Neural crest cell (in vitro differentiated cells): ENCODE data around the gene LACTB. TPM values are rescaled to one million over a fixed set of nuclear protein-coding genes. Genes with fewer than 3 reads are reported as not detected.
A peak's percentile ranks its signal among the peaks of the same experiment; 100 is the strongest.

Experiments used
- DNase-seq: peaks from one replicate; pipeline ENCODE4 v3.0.0; 2021; ENCODE audit warnings: low read depth, mixed read lengths, low spot score
- H3K27ac Mint-ChIP-seq: one replicate; pipeline ENCODE4 v1.8.0; 2021; ENCODE audit warnings: mild to moderate bottlenecking, mixed read lengths; ENCODE audit not compliant: unreplicated experiment
- H3K27me3 Mint-ChIP-seq: 2 replicates; pipeline ENCODE4 v1.8.0; 2021; ENCODE audit warnings: low read depth, mild to moderate bottlenecking, mixed read lengths
- H3K36me3 Mint-ChIP-seq: 2 replicates; pipeline ENCODE4 v1.8.0; 2021; ENCODE audit warnings: low read depth, mild to moderate bottlenecking, mixed read lengths
- H3K4me1 Mint-ChIP-seq: 2 replicates; pipeline ENCODE4 v1.8.0; 2021; ENCODE audit warnings: mixed read lengths
- H3K4me3 Mint-ChIP-seq: one replicate; pipeline ENCODE4 v1.8.0; 2021; ENCODE audit warnings: mild to moderate bottlenecking, mixed read lengths
- H3K9me3 Mint-ChIP-seq: 2 replicates; pipeline ENCODE4 v1.8.0; 2021; ENCODE audit warnings: mixed read lengths
- total RNA-seq: library from RNA; stranded (reverse); gene quantifications from 2 replicates; pipeline ENCODE4 v1.2.1, GENCODE V29; 2021
- TF ChIP-seq, protein P1 (sequence below): fragments of 200-600 bp; sonication (generic); conservative IDR thresholded peaks from 2 replicates; pipeline ENCODE4 v1.5.0; 2021; ENCODE audit warnings: antibody characterized with exemption, mild to moderate bottlenecking

The LACTB gene
- total RNA-seq, 1 donor from 2014 or later: 7.0 TPM

DNA sequence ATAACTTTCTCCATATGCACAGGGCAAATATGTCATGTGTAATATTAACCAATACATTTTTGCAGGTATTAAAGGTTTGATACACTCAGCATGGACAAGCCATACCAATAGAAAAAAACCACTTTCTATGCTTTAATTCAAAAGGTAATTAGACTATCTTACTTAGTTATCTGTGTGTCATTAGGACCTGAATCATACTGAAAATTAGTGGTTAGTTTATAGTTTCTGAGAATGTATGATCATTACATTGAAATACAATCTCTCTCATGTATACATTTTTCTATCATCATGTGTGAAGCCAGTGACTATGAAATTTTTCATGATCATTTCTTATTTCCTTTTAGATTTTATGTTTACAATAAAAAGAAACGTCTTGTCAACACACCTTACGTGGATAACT, 19.3 kb downstream of the LACTB start:
- H3K4me1 Mint-ChIP-seq: no peaks in the 10 kb centered on the region
- no peak for DNase-seq
- no peak overlapping the region for H3K4me3 Mint-ChIP-seq
- no peaks in the 10 kb centered on the region for H3K27me3 Mint-ChIP-seq
- peaks cover 10% of the 10 kb centered on the region for H3K36me3 Mint-ChIP-seq
- peaks cover 2% of the 10 kb centered on the region for H3K9me3 Mint-ChIP-seq
- TF ChIP-seq, protein P1, sequence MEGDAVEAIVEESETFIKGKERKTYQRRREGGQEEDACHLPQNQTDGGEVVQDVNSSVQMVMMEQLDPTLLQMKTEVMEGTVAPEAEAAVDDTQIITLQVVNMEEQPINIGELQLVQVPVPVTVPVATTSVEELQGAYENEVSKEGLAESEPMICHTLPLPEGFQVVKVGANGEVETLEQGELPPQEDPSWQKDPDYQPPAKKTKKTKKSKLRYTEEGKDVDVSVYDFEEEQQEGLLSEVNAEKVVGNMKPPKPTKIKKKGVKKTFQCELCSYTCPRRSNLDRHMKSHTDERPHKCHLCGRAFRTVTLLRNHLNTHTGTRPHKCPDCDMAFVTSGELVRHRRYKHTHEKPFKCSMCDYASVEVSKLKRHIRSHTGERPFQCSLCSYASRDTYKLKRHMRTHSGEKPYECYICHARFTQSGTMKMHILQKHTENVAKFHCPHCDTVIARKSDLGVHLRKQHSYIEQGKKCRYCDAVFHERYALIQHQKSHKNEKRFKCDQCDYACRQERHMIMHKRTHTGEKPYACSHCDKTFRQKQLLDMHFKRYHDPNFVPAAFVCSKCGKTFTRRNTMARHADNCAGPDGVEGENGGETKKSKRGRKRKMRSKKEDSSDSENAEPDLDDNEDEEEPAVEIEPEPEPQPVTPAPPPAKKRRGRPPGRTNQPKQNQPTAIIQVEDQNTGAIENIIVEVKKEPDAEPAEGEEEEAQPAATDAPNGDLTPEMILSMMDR: no peak
- H3K27ac Mint-ChIP-seq: no peak overlapping the region

DNA sequence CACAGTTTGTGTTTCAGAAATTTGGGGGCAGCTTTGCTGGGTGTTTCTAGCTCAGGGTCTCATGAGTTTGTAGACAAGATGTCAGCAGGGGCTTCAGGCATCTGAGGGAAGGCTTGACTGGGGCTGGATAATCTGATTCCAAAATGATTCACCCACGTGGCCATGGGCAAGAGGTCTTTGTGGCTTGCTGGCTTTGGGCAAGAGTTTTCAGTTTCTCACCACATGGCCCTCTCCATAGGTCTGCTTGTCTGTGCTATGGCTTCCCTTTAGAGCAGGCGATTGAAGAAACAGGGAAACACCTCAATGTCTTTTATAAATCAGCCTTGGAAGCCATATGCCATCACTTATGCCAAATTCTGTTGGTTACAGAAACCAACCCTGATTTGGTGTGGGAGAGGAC, 23.8 kb downstream of the LACTB start:
- Mint-ChIP-seq H3K27ac (no peak overlapping the region), H3K9me3 (peaks cover 2% of the 10 kb centered on the region), H3K4me1 (peaks cover 4% of the 10 kb centered on the region), H3K4me3 (no peak overlapping the region), H3K36me3 (peaks cover 21% of the 10 kb centered on the region), H3K27me3 (no peaks in the 10 kb centered on the region)
- no peak for DNase-seq
- TF ChIP-seq, protein P1: no peak

DNA sequence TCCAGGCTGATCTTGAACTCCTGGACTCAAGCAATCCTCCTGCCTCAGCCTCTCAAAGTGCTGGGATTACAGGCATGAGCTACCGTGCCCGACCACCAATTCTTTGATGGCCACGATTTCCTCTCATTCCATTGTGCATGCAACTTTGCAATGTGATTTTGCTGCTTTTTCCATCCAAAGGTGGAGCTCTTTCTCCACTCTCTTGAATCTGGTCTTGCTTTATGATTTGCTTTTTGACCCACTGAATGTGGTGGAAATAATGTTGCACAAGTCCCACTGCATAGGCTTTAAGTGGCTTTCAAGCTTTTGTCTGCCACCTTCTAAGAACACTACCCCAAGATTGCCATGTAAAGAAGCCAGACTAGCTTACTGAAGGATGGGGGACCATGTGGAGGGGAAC, 25.0 kb downstream of the LACTB start:
- TF ChIP-seq, protein P1: no peak
- H3K36me3 Mint-ChIP-seq: peaks cover 21% of the 10 kb centered on the region
- no peak for DNase-seq
- peaks cover 2% of the 10 kb centered on the region for H3K9me3 Mint-ChIP-seq
- H3K27ac Mint-ChIP-seq: no peak overlapping the region
- H3K4me1 Mint-ChIP-seq: peaks cover 4% of the 10 kb centered on the region
- no peaks in the 10 kb centered on the region for H3K27me3 Mint-ChIP-seq
- H3K4me3 Mint-ChIP-seq: no peak overlapping the region

DNA sequence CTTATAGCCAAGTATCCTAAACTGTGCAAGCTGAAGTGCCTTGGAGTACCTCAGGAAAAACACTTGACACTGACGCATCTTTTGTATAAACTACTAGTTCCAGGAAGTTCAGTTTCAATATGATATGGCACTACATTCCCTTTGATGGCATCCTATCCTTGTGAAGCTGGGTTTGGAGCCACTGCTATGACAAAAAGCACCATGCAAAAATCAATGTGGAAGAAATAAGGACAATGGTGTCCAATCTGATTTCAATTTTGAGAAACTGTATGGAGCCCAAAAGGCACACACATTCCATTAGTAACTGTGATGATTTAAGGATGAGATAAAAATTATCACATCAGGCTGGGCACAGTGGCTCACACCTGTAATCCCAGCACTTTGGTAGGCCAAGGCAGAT, 30.0 kb downstream of the LACTB start:
- TF ChIP-seq, protein P1: no peak
- Mint-ChIP-seq H3K27me3 (no peaks in the 10 kb centered on the region), H3K4me3 (no peak overlapping the region), H3K36me3 (peaks cover 12% of the 10 kb centered on the region), H3K9me3 (no peaks in the 10 kb centered on the region), H3K4me1 (peaks cover 27% of the 10 kb centered on the region), H3K27ac (no peak overlapping the region)
- no peak for DNase-seq

DNA sequence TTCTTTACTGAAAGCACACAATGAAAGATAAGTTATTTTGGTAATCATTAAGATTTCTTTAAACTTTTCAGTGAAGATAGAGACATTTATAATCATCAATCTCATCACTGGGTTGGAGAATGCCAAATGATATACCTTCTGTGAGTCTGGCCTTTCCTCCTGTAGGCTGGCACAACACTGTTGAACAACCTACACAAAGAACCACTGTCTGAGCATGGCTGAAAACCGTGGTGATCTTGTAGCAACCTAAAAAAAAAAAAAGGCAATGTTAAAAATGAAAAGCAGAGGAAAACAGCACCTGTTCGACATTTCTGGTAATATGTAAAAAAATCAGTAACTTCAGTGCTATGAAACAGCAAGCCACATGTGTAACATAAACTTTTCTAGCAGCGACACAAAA, 33.8 kb downstream of the LACTB start:
- TF ChIP-seq, protein P1: no peak
- H3K27me3 Mint-ChIP-seq: no peaks in the 10 kb centered on the region
- H3K36me3 Mint-ChIP-seq: peaks cover 2% of the 10 kb centered on the region
- peak overlapping the region; percentile 75 for H3K27ac Mint-ChIP-seq
- H3K4me1 Mint-ChIP-seq: peaks cover 30% of the 10 kb centered on the region
- no peaks in the 10 kb centered on the region for H3K9me3 Mint-ChIP-seq
- DNase-seq: no peak
- H3K4me3 Mint-ChIP-seq: peak overlapping the region; percentile 100
